ENCODE measurements around the gene CENPW. TPM values are rescaled to one million over a fixed set of nuclear protein-coding genes. Genes with fewer than 3 reads are reported as not detected.

Gene CENPW
- 13.6 and 14.3 TPM in 2 replicates for total RNA-seq (2014; rRNA removed; shearing (Covaris generic); ENCODE audit: low replicate concordance)

DNA sequence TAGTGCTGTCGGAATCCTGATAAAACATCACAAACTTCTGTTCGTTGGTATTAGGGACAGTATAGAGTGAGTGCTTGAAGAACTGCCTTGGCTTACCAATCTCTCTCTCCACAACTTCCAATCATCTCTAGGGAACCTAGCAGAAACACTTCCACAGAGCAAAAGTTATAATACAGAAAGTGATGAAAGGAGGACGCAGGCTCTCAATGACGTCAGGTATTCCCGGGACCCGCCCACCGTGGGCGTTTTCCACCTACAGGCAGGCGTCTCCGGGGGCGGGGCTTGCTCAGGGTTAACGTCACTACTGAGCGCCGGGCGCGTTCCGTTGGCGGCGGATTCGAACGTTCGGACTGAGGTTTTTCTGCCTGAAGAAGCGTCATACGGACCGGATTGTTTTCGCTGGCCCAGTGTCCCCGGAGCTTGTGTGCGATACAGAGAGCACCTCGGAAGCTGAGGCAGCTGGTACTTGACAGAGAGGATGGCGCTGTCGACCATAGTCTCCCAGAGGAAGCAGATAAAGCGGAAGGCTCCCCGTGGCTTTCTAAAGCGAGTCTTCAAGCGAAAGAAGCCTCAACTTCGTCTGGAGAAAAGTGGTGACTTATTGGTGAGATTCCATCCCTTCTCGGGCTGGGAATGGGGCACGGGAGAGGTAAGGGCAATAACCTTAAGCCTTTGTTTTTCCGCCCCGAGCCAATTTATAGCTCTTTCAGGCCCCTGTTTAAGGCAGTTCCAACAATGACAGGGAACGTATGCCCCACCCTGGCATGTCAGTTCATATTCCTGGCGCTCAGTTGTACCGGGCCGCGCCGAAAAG is at the start of gene CENPW:
Gene CENPW (plus strand): TSS at position 320 of the 814 bp plus-strand sequence. CDS start 159 bp downstream, at position 479.
- Histone ChIP-seq H3K4me3 (ENCODE audit: low read length) (peak within 1 kb of the TSS; percentile 77), H4K20me1 (ENCODE audit: insufficient read depth, low read depth, low read length) (no peaks in the 10 kb centered on the region)
- DNase-seq, result peak; percentile 97

GRCh38 chr6:126293891-126294524 is 45.9 kb upstream of the CENPW start:
- Histone ChIP-seq H3K9ac (ENCODE audit: low read length) (no peak overlapping the region), H3K27me3 (ENCODE audit: low read length) (no peaks in the 10 kb centered on the region), H3K79me2 (ENCODE audit: low read length) (no peaks in the 10 kb centered on the region)

More for the DNA sequence above, at the start of gene CENPW:
- Histone ChIP-seq H3K27me3 (ENCODE audit: low read length) (no peaks in the 10 kb centered on the region), H3K79me2 (ENCODE audit: low read length) (peaks cover 47% of the 10 kb centered on the region), H3K4me2 (ENCODE audit: low read depth, low read length, poor library complexity, severe bottlenecking) (peak within 1 kb of the TSS; percentile 99), H3K9me3 (ENCODE audit: low read length) (no peaks in the 10 kb centered on the region), H3K4me1 (ENCODE audit: low read length) (peaks cover 32% of the 10 kb centered on the region), H3K36me3 (ENCODE audit: insufficient read depth, low read length) (no peaks in the 10 kb centered on the region), H3K9ac (ENCODE audit: low read length) (peak within 1 kb of the TSS; percentile 70), H3K9me2 (replicated peaks; ENCODE audit: insufficient read depth, low read length) (no peaks in the 10 kb centered on the region), H3K27ac (ENCODE audit: low read length) (peak within 1 kb of the TSS; percentile 21), H2AFZ (ENCODE audit: low read length) (peak within 1 kb of the TSS; percentile 81)

GRCh38 chr6:126300126-126300525 is 39.8 kb upstream of the CENPW start:
- Histone ChIP-seq H4K20me1 (ENCODE audit: insufficient read depth, low read depth, low read length) (no peaks in the 10 kb centered on the region), H3K79me2 (ENCODE audit: low read length) (no peaks in the 10 kb centered on the region), H3K27me3 (ENCODE audit: low read length) (no peaks in the 10 kb centered on the region), H3K9ac (ENCODE audit: low read length) (no peak overlapping the region), H3K4me3 (ENCODE audit: low read length) (no peak overlapping the region), H3K4me1 (ENCODE audit: low read length) (no peaks in the 10 kb centered on the region), H2AFZ (ENCODE audit: low read length) (no peak overlapping the region), H3K36me3 (ENCODE audit: insufficient read depth, low read length) (no peaks in the 10 kb centered on the region), H3K9me2 (replicated peaks; ENCODE audit: insufficient read depth, low read length) (no peaks in the 10 kb centered on the region), H3K4me2 (ENCODE audit: low read depth, low read length, poor library complexity, severe bottlenecking) (no peak overlapping the region), H3K27ac (ENCODE audit: low read length) (no peak overlapping the region), H3K9me3 (ENCODE audit: low read length) (no peaks in the 10 kb centered on the region)
- DNase-seq, result no peak

More at GRCh38 chr6:126293891-126294524, 45.9 kb upstream of the CENPW start:
- H3K36me3 ChIP-seq (ENCODE audit: insufficient read depth, low read length), result no peaks in the 10 kb centered on the region
- H2AFZ ChIP-seq (ENCODE audit: low read length), result no peak overlapping the region
- no peak overlapping the region for H3K4me2 ChIP-seq (ENCODE audit: low read depth, low read length, poor library complexity, severe bottlenecking)
- H3K27ac ChIP-seq (ENCODE audit: low read length), result no peak overlapping the region
- no peaks in the 10 kb centered on the region for H4K20me1 ChIP-seq (ENCODE audit: insufficient read depth, low read depth, low read length)
- no peak for DNase-seq
- no peaks in the 10 kb centered on the region for H3K9me3 ChIP-seq (ENCODE audit: low read length)
- H3K9me2 ChIP-seq (replicated peaks; ENCODE audit: insufficient read depth, low read length), result no peaks in the 10 kb centered on the region
- H3K4me1 ChIP-seq (ENCODE audit: low read length), result no peaks in the 10 kb centered on the region
- H3K4me3 ChIP-seq (ENCODE audit: low read length), result no peak overlapping the region

GRCh38 chr6:126300735-126301134 is 39.2 kb upstream of the CENPW start:
- Histone ChIP-seq H3K9me2 (replicated peaks; ENCODE audit: insufficient read depth, low read length) (no peaks in the 10 kb centered on the region), H3K27ac (ENCODE audit: low read length) (no peak overlapping the region), H3K9ac (ENCODE audit: low read length) (no peak overlapping the region), H4K20me1 (ENCODE audit: insufficient read depth, low read depth, low read length) (no peaks in the 10 kb centered on the region), H3K9me3 (ENCODE audit: low read length) (no peaks in the 10 kb centered on the region), H3K4me2 (ENCODE audit: low read depth, low read length, poor library complexity, severe bottlenecking) (no peak overlapping the region), H2AFZ (ENCODE audit: low read length) (no peak overlapping the region), H3K79me2 (ENCODE audit: low read length) (no peaks in the 10 kb centered on the region), H3K36me3 (ENCODE audit: insufficient read depth, low read length) (no peaks in the 10 kb centered on the region), H3K4me3 (ENCODE audit: low read length) (no peak overlapping the region), H3K27me3 (ENCODE audit: low read length) (no peaks in the 10 kb centered on the region), H3K4me1 (ENCODE audit: low read length) (no peaks in the 10 kb centered on the region)
- no peak for DNase-seq

DNA sequence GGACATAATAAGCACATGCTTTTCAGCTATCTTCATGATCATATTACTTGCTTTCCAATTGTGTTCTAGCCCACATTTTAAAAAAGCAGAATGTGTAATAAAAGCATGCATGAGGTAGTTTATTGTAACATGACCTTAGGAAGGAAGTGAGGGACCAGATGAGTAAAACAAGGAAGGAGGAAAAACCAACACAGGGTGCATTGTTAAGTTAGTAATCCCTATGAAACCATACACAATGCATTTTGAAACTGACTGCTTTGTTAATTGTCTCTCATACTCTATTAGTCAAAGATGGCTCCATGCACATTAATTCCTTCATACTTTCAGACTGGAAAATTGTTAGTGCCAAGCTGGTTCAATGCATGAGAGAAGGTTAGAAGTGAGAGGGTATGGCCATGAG is 37.7 kb upstream of the CENPW start:
- H3K4me2 ChIP-seq (ENCODE audit: low read depth, low read length, poor library complexity, severe bottlenecking), result no peak overlapping the region
- no peaks in the 10 kb centered on the region for H3K27me3 ChIP-seq (ENCODE audit: low read length)
- H2AFZ ChIP-seq (ENCODE audit: low read length), result no peak overlapping the region

DNA sequence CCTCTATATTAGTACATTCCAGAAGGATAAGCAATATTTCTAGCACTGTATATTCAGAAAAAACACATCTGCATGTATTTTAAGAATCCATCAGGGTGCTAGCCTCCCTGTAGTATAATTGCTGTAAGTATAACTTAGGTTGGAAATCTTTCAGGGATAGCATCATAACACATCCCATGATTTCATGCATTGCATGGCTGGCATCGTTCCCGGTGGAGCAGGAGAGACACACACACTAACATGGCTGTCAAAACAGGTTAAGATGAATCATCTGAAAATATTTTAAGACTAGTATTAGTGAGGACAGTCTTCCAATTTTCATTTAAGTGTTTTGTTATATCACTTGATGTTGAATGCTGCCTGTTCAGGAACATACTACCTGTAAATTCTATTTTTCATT is 32.1 kb upstream of the CENPW start:
- Histone ChIP-seq H3K27ac (ENCODE audit: low read length) (no peak overlapping the region), H4K20me1 (ENCODE audit: insufficient read depth, low read depth, low read length) (no peaks in the 10 kb centered on the region), H3K79me2 (ENCODE audit: low read length) (no peaks in the 10 kb centered on the region), H3K27me3 (ENCODE audit: low read length) (no peaks in the 10 kb centered on the region), H3K4me1 (ENCODE audit: low read length) (no peaks in the 10 kb centered on the region; the same call in 1 of the 2 replicates), H3K9ac (ENCODE audit: low read length) (no peak overlapping the region), H3K4me3 (ENCODE audit: low read length) (no peak overlapping the region), H3K9me2 (replicated peaks; ENCODE audit: insufficient read depth, low read length) (no peaks in the 10 kb centered on the region), H3K36me3 (ENCODE audit: insufficient read depth, low read length) (no peaks in the 10 kb centered on the region), H3K4me2 (ENCODE audit: low read depth, low read length, poor library complexity, severe bottlenecking) (no peak overlapping the region), H3K9me3 (ENCODE audit: low read length) (no peaks in the 10 kb centered on the region), H2AFZ (ENCODE audit: low read length) (no peak overlapping the region)
- DNase-seq, result no peak

More for the DNA sequence above, 37.7 kb upstream of the CENPW start:
- Histone ChIP-seq H3K36me3 (ENCODE audit: insufficient read depth, low read length) (no peaks in the 10 kb centered on the region), H3K4me3 (ENCODE audit: low read length) (no peak overlapping the region), H4K20me1 (ENCODE audit: insufficient read depth, low read depth, low read length) (no peaks in the 10 kb centered on the region), H3K9me2 (replicated peaks; ENCODE audit: insufficient read depth, low read length) (no peaks in the 10 kb centered on the region), H3K4me1 (ENCODE audit: low read length) (no peaks in the 10 kb centered on the region), H3K9me3 (ENCODE audit: low read length) (no peaks in the 10 kb centered on the region), H3K79me2 (ENCODE audit: low read length) (no peaks in the 10 kb centered on the region), H3K9ac (ENCODE audit: low read length) (no peak overlapping the region), H3K27ac (ENCODE audit: low read length) (no peak overlapping the region)
- no peak for DNase-seq

- H3K27me3 ChIP-seq (ENCODE audit: low read length), result no peaks in the 10 kb centered on the region
- H3K36me3 ChIP-seq (ENCODE audit: insufficient read depth, low read length), result no peaks in the 10 kb centered on the region
- H3K9me3 ChIP-seq (ENCODE audit: low read length), result no peaks in the 10 kb centered on the region
- H4K20me1 ChIP-seq (ENCODE audit: insufficient read depth, low read depth, low read length), result no peaks in the 10 kb centered on the region
- no peak overlapping the region for H3K4me2 ChIP-seq (ENCODE audit: low read depth, low read length, poor library complexity, severe bottlenecking)
- DNase-seq, result no peak
- H3K79me2 ChIP-seq (ENCODE audit: low read length), result no peaks in the 10 kb centered on the region
- H3K4me3 ChIP-seq (ENCODE audit: low read length), result no peak overlapping the region
- H2AFZ ChIP-seq (ENCODE audit: low read length), result no peak overlapping the region
- H3K9me2 ChIP-seq (replicated peaks; ENCODE audit: insufficient read depth, low read length), result no peaks in the 10 kb centered on the region
- H3K9ac ChIP-seq (ENCODE audit: low read length), result no peak overlapping the region
- H3K27ac ChIP-seq (ENCODE audit: low read length), result no peak overlapping the region
- no peaks in the 10 kb centered on the region; the same call in 1 of the 2 replicates for H3K4me1 ChIP-seq (ENCODE audit: low read length)
Observed at GRCh38 chr6:126308362-126308761, 31.6 kb upstream of the CENPW start.

- H4K20me1 ChIP-seq (ENCODE audit: insufficient read depth, low read depth, low read length), result no peaks in the 10 kb centered on the region
- no peak overlapping the region for H3K27ac ChIP-seq (ENCODE audit: low read length)
- no peak overlapping the region for H2AFZ ChIP-seq (ENCODE audit: low read length)
- H3K9ac ChIP-seq (ENCODE audit: low read length), result no peak overlapping the region
- H3K9me2 ChIP-seq (replicated peaks; ENCODE audit: insufficient read depth, low read length), result no peaks in the 10 kb centered on the region
- no peaks in the 10 kb centered on the region for H3K36me3 ChIP-seq (ENCODE audit: insufficient read depth, low read length)
- H3K27me3 ChIP-seq (ENCODE audit: low read length), result no peaks in the 10 kb centered on the region
- H3K4me2 ChIP-seq (ENCODE audit: low read depth, low read length, poor library complexity, severe bottlenecking), result no peak overlapping the region
- no peak for DNase-seq
- H3K79me2 ChIP-seq (ENCODE audit: low read length), result no peaks in the 10 kb centered on the region
- H3K4me1 ChIP-seq (ENCODE audit: low read length), result no peaks in the 10 kb centered on the region; the same call in 1 of the 2 replicates
- no peak overlapping the region for H3K4me3 ChIP-seq (ENCODE audit: low read length)
- no peaks in the 10 kb centered on the region for H3K9me3 ChIP-seq (ENCODE audit: low read length)
Observed at GRCh38 chr6:126312013-126312665, 27.8 kb upstream of the CENPW start.
